ENCODE measurements around the gene ZNF367. TPM values are rescaled to one million over a fixed set of nuclear protein-coding genes. Genes with fewer than 3 reads are reported as not detected.

ZNF367 gene
- total and polyA plus RNA-seq, 9 of the 15 experiments (the other 6 are each of a cell fraction or from before 2014, with no cell fraction given) = 2.7 to 14.4 (median 10.0) TPM

GRCh38 chr9:96420468-96421219 is 2.5 kb upstream of the ZNF367 start (continued):
- TF ChIP-seq ZNF518B (CRISPR knock-in tag; IDR thresholded peaks at IDR 0.05) = peak; percentile 80
- no peak for TF ChIP-seq ZNF740 (CRISPR knock-in tag; IDR thresholded peaks at IDR 0.05)
- TF ChIP-seq ZNF740 (tag; IDR thresholded peaks at IDR 0.05) = peak in 1 of 2 experiments; percentile 99; a peak in 2 of 4 replicates
- no peak for TF ChIP-seq MYC (IDR thresholded peaks at IDR 0.05; ENCODE audit: low read depth, low read length)
- peak; percentile 98 for TF ChIP-seq MYC (CRISPR knock-in tag; IDR thresholded peaks at IDR 0.05; ENCODE audit: borderline replicate concordance, low read depth)
- TF ChIP-seq KDM1A (IDR thresholded peaks at IDR 0.05) = peak in 1 of 2 experiments; percentile 40; a peak in 1 of 4 replicates
- peak; percentile 69; the same call in 1 of the 2 replicates for TF ChIP-seq ZBTB2 (IDR thresholded peaks at IDR 0.05)
- TF ChIP-seq KLF10 (CRISPR knock-in tag; IDR thresholded peaks at IDR 0.05) = peak; percentile 95
- TF ChIP-seq ZNF324 (CRISPR knock-in tag; IDR thresholded peaks at IDR 0.05) = peak; percentile 89
- peak; percentile 56; the same call in 1 of the 2 replicates for TF ChIP-seq ZFP30 (CRISPR knock-in tag; IDR thresholded peaks at IDR 0.05; ENCODE audit: borderline replicate concordance)
- peak in 1 of 2 experiments; percentile 100; a peak in 2 of 4 replicates for TF ChIP-seq ZNF639 (CRISPR knock-in tag; conservative IDR thresholded peaks at IDR 0.05 in 1 of 2, IDR thresholded peaks at IDR 0.05 in 1 of 2)
- TF ChIP-seq TEAD2 (tag; IDR thresholded peaks at IDR 0.05) = peak; percentile 97
- TF ChIP-seq POLR3G (IDR thresholded peaks at IDR 0.05; ENCODE audit: extremely low read depth, insufficient read length, insufficient replicate concordance) = no peak
- peak; percentile 89; the same call in 1 of the 2 replicates for TF ChIP-seq HOXB6 (CRISPR knock-in tag; IDR thresholded peaks at IDR 0.05; ENCODE audit: borderline replicate concordance)
- no peak for TF ChIP-seq ZNF436 (CRISPR knock-in tag; IDR thresholded peaks at IDR 0.05)
- TF ChIP-seq ZNF707 (CRISPR knock-in tag; conservative IDR thresholded peaks at IDR 0.05) = peak; percentile 84
- TF ChIP-seq NONO (IDR thresholded peaks at IDR 0.05; ENCODE audit: low read depth in 2 of 2, low read length in 1 of 2) = no peak
- TF ChIP-seq NR4A1 (CRISPR knock-in tag; IDR thresholded peaks at IDR 0.05) = peak; percentile 99
- TF ChIP-seq NR4A1 (tag; IDR thresholded peaks at IDR 0.05) = peak; percentile 100

All from K562 (cell line).